Stimulated activated CD4-positive, alpha-beta T cell treated with anti-CD3 and anti-CD28 coated beads, Interleukin-1b, Interleukin-23, amount 100 ng/mL, for 24 hours (primary cell): ENCODE results near the gene ZBTB7C.

Experiments
- DNase-seq, 4 experiments: peaks; one replicate each; pipeline ENCODE4 v3.0.0-alpha.2; 2020; ENCODE audit warnings: low read depth in 4 of 4, low spot score in 1 of 4

The ZBTB7C gene

GRCh38 chr18:48152549-48152948, 256.6 kb downstream of the ZBTB7C start:
- DNase-seq, result no peak

GRCh38 chr18:48151421-48152065, 257.6 kb downstream of the ZBTB7C start:
- DNase-seq, result no peak

GRCh38 chr18:48149020-48149685, 260.0 kb downstream of the ZBTB7C start:
- no peak for DNase-seq

GRCh38 chr18:48142994-48143393, 266.2 kb downstream of the ZBTB7C start:
- no peak for DNase-seq

- DNase-seq, result no peak
These were observed 266.8 kb downstream of the ZBTB7C start for GRCh38 chr18:48142353-48142752.

GRCh38 chr18:48140731-48141130, 268.5 kb downstream of the ZBTB7C start:
- no peak for DNase-seq

GRCh38 chr18:48139431-48140347, 269.5 kb downstream of the ZBTB7C start:
- DNase-seq, result no peak

- DNase-seq, result no peak
These were observed 270.3 kb downstream of the ZBTB7C start for GRCh38 chr18:48138660-48139430.

GRCh38 chr18:48138210-48138609, 271.0 kb downstream of the ZBTB7C start:
- DNase-seq, result no peak

- DNase-seq, result no peak
These were observed 271.7 kb downstream of the ZBTB7C start for GRCh38 chr18:48137374-48138081.

GRCh38 chr18:48136827-48137373, 272.3 kb downstream of the ZBTB7C start:
- no peak for DNase-seq

GRCh38 chr18:48136051-48136826, 272.9 kb downstream of the ZBTB7C start:
- no peak for DNase-seq

- no peak for DNase-seq
These were observed 273.7 kb downstream of the ZBTB7C start for GRCh38 chr18:48135436-48135966.

GRCh38 chr18:48134609-48135008, 274.6 kb downstream of the ZBTB7C start:
- DNase-seq, result no peak

GRCh38 chr18:48133671-48134251, 275.4 kb downstream of the ZBTB7C start:
- DNase-seq, result no peak

GRCh38 chr18:48132797-48133655, 276.2 kb downstream of the ZBTB7C start:
- no peak for DNase-seq

- DNase-seq, result no peak
These were observed 278.1 kb downstream of the ZBTB7C start for GRCh38 chr18:48131042-48131441.

GRCh38 chr18:48129621-48130082, 279.5 kb downstream of the ZBTB7C start:
- no peak for DNase-seq
